Vagina (tissue), 2 donors: ENCODE measurements around the gene POU2AF2. TPM values are rescaled to one million over a fixed set of nuclear protein-coding genes. Genes with fewer than 3 reads are reported as not detected.

Source experiments
- DNase-seq, 2 donors: peaks; one replicate each; pipeline ENCODE4 v3.0.0-alpha.2; 2017; ENCODE audit errors: extremely low spot score in 2 of 2
- H3K27ac ChIP-seq: fragments of 200-600 bp; sonication (generic); one replicate; pipeline ENCODE4 v1.5.1; 2019
- H3K27me3 ChIP-seq: fragments of 200-600 bp; sonication (generic); one replicate; pipeline ENCODE4 v1.5.1; 2019
- H3K36me3 ChIP-seq, 2 donors: fragments of 200-600 bp; sonication (generic); one replicate each; pipeline ENCODE4 v1.5.1; 2017 to 2019
- H3K4me1 ChIP-seq: fragments of 200-600 bp; sonication (generic); one replicate; pipeline ENCODE4 v1.5.1; 2019
- H3K4me3 ChIP-seq, 2 donors: fragments of 200-600 bp; sonication (generic); 1 replicate in 1 of 2; 2 replicates in 1 of 2; pipeline ENCODE4 v1.5.1; 2016 to 2019
- H3K9me3 ChIP-seq: fragments of 200-600 bp; sonication (generic); one replicate; pipeline ENCODE4 v1.5.1; 2019
- CTCF ChIP-seq, 3 experiments: fragments of 450-650 bp in 2 of 3; fragments of 200-600 bp in 1 of 3; sonication (generic) in 1 of 3; IDR thresholded peaks; one replicate each; pipeline ENCODE4 v1.5.1; 2017 to 2019; ENCODE audit warnings: antibody characterized with exemption in 3 of 3, mild to moderate bottlenecking in 2 of 3, moderate library complexity in 2 of 3
- POLR2A ChIP-seq, 2 donors: fragments of 450-650 bp; IDR thresholded peaks; one replicate each; pipeline ENCODE4 v1.6.1; 2017; ENCODE audit warnings: antibody characterized with exemption in 2 of 2, mild to moderate bottlenecking in 2 of 2, moderate library complexity in 2 of 2
- POLR2AphosphoS5 ChIP-seq, 2 donors: sonication (generic); formaldehyde crosslinking; IDR thresholded peaks; one replicate each; pipeline ENCODE4 v1.9.0; 2017; ENCODE audit warnings: antibody characterized with exemption in 2 of 2, mild to moderate bottlenecking in 2 of 2, low read depth in 1 of 2; ENCODE audit not compliant: insufficient read depth in 1 of 2
- intact Hi-C: fragments of 100-400 bp; cut with DNase I; formaldehyde crosslinking; loops from one replicate; pipeline ENCODE4 v1.15.1; 2023
- total RNA-seq: library from RNA; depleted of rRNA; stranded (reverse); fragments of >200 nt; gene quantifications from one replicate; pipeline ENCODE4 v1.2.3, GENCODE V29; 2016

POU2AF2 gene
- total RNA-seq, 1 donor from 2014 or later, result not detected

- Histone ChIP-seq H3K9me3 (no peaks in the 10 kb centered on the region), H3K27me3 (no peaks in the 10 kb centered on the region), H3K4me3 (no peak overlapping the region), H3K27ac (no peak overlapping the region), H3K4me1 (no peaks in the 10 kb centered on the region), H3K36me3 (no peaks in the 10 kb centered on the region)
- no peak for DNase-seq
- TF ChIP-seq POLR2A (IDR thresholded peaks at IDR 0.05) (no peak), CTCF (IDR thresholded peaks at IDR 0.05) (no peak), POLR2AphosphoS5 (IDR thresholded peaks at IDR 0.05; ENCODE audit: insufficient read depth in 1 of 2, low read depth in 1 of 2) (no peak)
- intact Hi-C loops, result no loop called here
Observed at GRCh38 chr11:111308140-111308539, 62.6 kb downstream of the POU2AF2 start.

- intact Hi-C loops, result no loop called here
- Histone ChIP-seq H3K27ac (no peak overlapping the region), H3K27me3 (no peaks in the 10 kb centered on the region), H3K36me3 (no peaks in the 10 kb centered on the region), H3K4me3 (no peak overlapping the region), H3K9me3 (no peaks in the 10 kb centered on the region), H3K4me1 (no peaks in the 10 kb centered on the region)
- DNase-seq, result no peak
- TF ChIP-seq POLR2A (IDR thresholded peaks at IDR 0.05), result no peak
- no peak for TF ChIP-seq POLR2AphosphoS5 (IDR thresholded peaks at IDR 0.05; ENCODE audit: insufficient read depth in 1 of 2, low read depth in 1 of 2)
Observed at GRCh38 chr11:111309215-111309915, 63.8 kb downstream of the POU2AF2 start.

- intact Hi-C loops, result no loop called here
- Histone ChIP-seq H3K4me1 (no peaks in the 10 kb centered on the region), H3K4me3 (no peak overlapping the region), H3K9me3 (no peaks in the 10 kb centered on the region), H3K27me3 (no peaks in the 10 kb centered on the region), H3K36me3 (no peaks in the 10 kb centered on the region), H3K27ac (no peak overlapping the region)
- TF ChIP-seq POLR2A (IDR thresholded peaks at IDR 0.05) (no peak), POLR2AphosphoS5 (IDR thresholded peaks at IDR 0.05; ENCODE audit: insufficient read depth in 1 of 2, low read depth in 1 of 2) (no peak), CTCF (IDR thresholded peaks at IDR 0.05) (no peak)
- no peak for DNase-seq
Observed at GRCh38 chr11:111310088-111310487, 64.6 kb downstream of the POU2AF2 start.

- no peak overlapping the region for H3K27ac ChIP-seq
- TF ChIP-seq CTCF (IDR thresholded peaks at IDR 0.05) (no peak), POLR2AphosphoS5 (IDR thresholded peaks at IDR 0.05; ENCODE audit: insufficient read depth in 1 of 2, low read depth in 1 of 2) (no peak), POLR2A (IDR thresholded peaks at IDR 0.05) (no peak)
Observed at GRCh38 chr11:111310723-111311122, 65.2 kb downstream of the POU2AF2 start.

GRCh38 chr11:111312076-111312475 is 66.6 kb downstream of the POU2AF2 start:
- TF ChIP-seq POLR2AphosphoS5 (IDR thresholded peaks at IDR 0.05; ENCODE audit: insufficient read depth in 1 of 2, low read depth in 1 of 2) (no peak), CTCF (IDR thresholded peaks at IDR 0.05) (no peak), POLR2A (IDR thresholded peaks at IDR 0.05) (no peak)
- H3K27me3 ChIP-seq, result no peaks in the 10 kb centered on the region

More at GRCh38 chr11:111310723-111311122, 65.2 kb downstream of the POU2AF2 start:
- no peak overlapping the region for H3K4me3 ChIP-seq
- intact Hi-C loops, result no loop called here
- no peaks in the 10 kb centered on the region for H3K9me3 ChIP-seq
- H3K27me3 ChIP-seq, result no peaks in the 10 kb centered on the region
- H3K4me1 ChIP-seq, result no peaks in the 10 kb centered on the region
- no peak for DNase-seq
- H3K36me3 ChIP-seq, result no peaks in the 10 kb centered on the region

More at GRCh38 chr11:111312076-111312475, 66.6 kb downstream of the POU2AF2 start:
- DNase-seq, result no peak
- H3K36me3 ChIP-seq, result no peaks in the 10 kb centered on the region
- intact Hi-C loops, result no loop called here
- no peak overlapping the region for H3K27ac ChIP-seq
- no peak overlapping the region for H3K4me3 ChIP-seq
- H3K4me1 ChIP-seq, result no peaks in the 10 kb centered on the region
- no peaks in the 10 kb centered on the region for H3K9me3 ChIP-seq
